SK-N-SH treated with all-trans-retinoic acid at 6 μM for 48 hours (cell line): ENCODE results near the gene MRPS18A.

ENCODE experiments used
- ATAC-seq: fragments of 200-7000 bp; cut with Tn5 transposase; 3 replicates; pipeline ENCODE4 v1.9.1; 2020; ENCODE audit warnings: mild to moderate bottlenecking, moderate library complexity
- ARNTL ChIP-seq: fragments of 450-650 bp; formaldehyde crosslinking; IDR thresholded peaks from 2 replicates; pipeline ENCODE4 v1.5.0; 2020; ENCODE audit warnings: low read depth, mild to moderate bottlenecking, moderate library complexity, borderline replicate concordance
- BACH2 ChIP-seq: fragments of 250-450 bp; sonication (Bioruptor Pico); IDR thresholded peaks from 2 replicates; pipeline ENCODE4 v1.9.0; 2021; ENCODE audit warnings: mild to moderate bottlenecking, borderline replicate concordance
- CSDC2 ChIP-seq: fragments of 250-450 bp; sonication (Bioruptor Pico); IDR thresholded peaks from 2 replicates; pipeline ENCODE4 v1.5.0; 2020; ENCODE audit warnings: mild to moderate bottlenecking, moderate library complexity
- ESRRG ChIP-seq: fragments of 250-450 bp; sonication (Bioruptor Pico); IDR thresholded peaks from 2 replicates; pipeline ENCODE4 v1.6.1; 2021; ENCODE audit warnings: mild to moderate bottlenecking
- GLIS3 ChIP-seq: fragments of 250-450 bp; sonication (Bioruptor Pico); IDR thresholded peaks from 2 replicates; pipeline ENCODE4 v1.5.0; 2020; ENCODE audit warnings: mild to moderate bottlenecking, moderate library complexity
- ISL1 ChIP-seq: fragments of 250-450 bp; sonication (Bioruptor Pico); IDR thresholded peaks from 2 replicates; pipeline ENCODE4 v2.1.2; 2022; ENCODE audit warnings: mild to moderate bottlenecking, moderate library complexity
- OSR1 ChIP-seq: fragments of 250-450 bp; sonication (Bioruptor Pico); IDR thresholded peaks from 2 replicates; pipeline ENCODE4 v1.8.0; 2022; ENCODE audit warnings: moderate library complexity, mild to moderate bottlenecking, inconsistent platforms
- POU6F1 ChIP-seq: fragments of 250-450 bp; sonication (Bioruptor Pico); IDR thresholded peaks from 2 replicates; pipeline ENCODE4 v1.8.0; 2021; ENCODE audit warnings: low read depth, mild to moderate bottlenecking, moderate library complexity, borderline replicate concordance
- PPARA ChIP-seq: fragments of 250-450 bp; sonication (Bioruptor Pico); IDR thresholded peaks from 2 replicates; pipeline ENCODE4 v1.5.0; 2020; ENCODE audit warnings: mild to moderate bottlenecking, borderline replicate concordance
- SNAI2 ChIP-seq: fragments of 250-450 bp; sonication (Bioruptor Pico); IDR thresholded peaks from 2 replicates; pipeline ENCODE4 v1.5.0; 2020; ENCODE audit warnings: mild to moderate bottlenecking, moderate library complexity
- TCF4 ChIP-seq: fragments of 250-450 bp; sonication (Bioruptor Pico); IDR thresholded peaks from 2 replicates; pipeline ENCODE4 v1.8.0; 2021; ENCODE audit warnings: mild to moderate bottlenecking, moderate library complexity, borderline replicate concordance
- TOX ChIP-seq: fragments of 250-450 bp; sonication (Bioruptor Pico); IDR thresholded peaks from 2 replicates; pipeline ENCODE4 v1.8.0; 2021; ENCODE audit warnings: mild to moderate bottlenecking, moderate library complexity, borderline replicate concordance
- TSHZ2 ChIP-seq: fragments of 250-450 bp; sonication (Bioruptor Pico); IDR thresholded peaks from 2 replicates; pipeline ENCODE4 v1.5.0; 2020; ENCODE audit warnings: mild to moderate bottlenecking, moderate library complexity
- ZC3H10 ChIP-seq: fragments of 250-450 bp; sonication (Bioruptor Pico); IDR thresholded peaks from 2 replicates; pipeline ENCODE4 v1.5.1; 2021; ENCODE audit warnings: mild to moderate bottlenecking, moderate library complexity
- ZFP3 ChIP-seq: fragments of 250-450 bp; sonication (Bioruptor Pico); IDR thresholded peaks from 2 replicates; pipeline ENCODE4 v1.5.0; 2020; ENCODE audit warnings: mild to moderate bottlenecking, moderate library complexity
- ZNF565 ChIP-seq: fragments of 450-650 bp; formaldehyde crosslinking; conservative IDR thresholded peaks from 2 replicates; pipeline ENCODE4 v1.5.0; 2020; ENCODE audit warnings: low read depth, mild to moderate bottlenecking, moderate library complexity
- ZNF8 ChIP-seq: fragments of 450-650 bp; formaldehyde crosslinking; IDR thresholded peaks from 2 replicates; pipeline ENCODE4 v1.5.0; 2020; ENCODE audit warnings: mild to moderate bottlenecking, moderate library complexity
- TF ChIP-seq, protein P1 (sequence below): fragments of 250-450 bp; sonication (Bioruptor Pico); IDR thresholded peaks from 2 replicates; pipeline ENCODE4 v1.8.0; 2020; ENCODE audit warnings: mild to moderate bottlenecking, moderate library complexity, borderline replicate concordance

MRPS18A gene

DNA sequence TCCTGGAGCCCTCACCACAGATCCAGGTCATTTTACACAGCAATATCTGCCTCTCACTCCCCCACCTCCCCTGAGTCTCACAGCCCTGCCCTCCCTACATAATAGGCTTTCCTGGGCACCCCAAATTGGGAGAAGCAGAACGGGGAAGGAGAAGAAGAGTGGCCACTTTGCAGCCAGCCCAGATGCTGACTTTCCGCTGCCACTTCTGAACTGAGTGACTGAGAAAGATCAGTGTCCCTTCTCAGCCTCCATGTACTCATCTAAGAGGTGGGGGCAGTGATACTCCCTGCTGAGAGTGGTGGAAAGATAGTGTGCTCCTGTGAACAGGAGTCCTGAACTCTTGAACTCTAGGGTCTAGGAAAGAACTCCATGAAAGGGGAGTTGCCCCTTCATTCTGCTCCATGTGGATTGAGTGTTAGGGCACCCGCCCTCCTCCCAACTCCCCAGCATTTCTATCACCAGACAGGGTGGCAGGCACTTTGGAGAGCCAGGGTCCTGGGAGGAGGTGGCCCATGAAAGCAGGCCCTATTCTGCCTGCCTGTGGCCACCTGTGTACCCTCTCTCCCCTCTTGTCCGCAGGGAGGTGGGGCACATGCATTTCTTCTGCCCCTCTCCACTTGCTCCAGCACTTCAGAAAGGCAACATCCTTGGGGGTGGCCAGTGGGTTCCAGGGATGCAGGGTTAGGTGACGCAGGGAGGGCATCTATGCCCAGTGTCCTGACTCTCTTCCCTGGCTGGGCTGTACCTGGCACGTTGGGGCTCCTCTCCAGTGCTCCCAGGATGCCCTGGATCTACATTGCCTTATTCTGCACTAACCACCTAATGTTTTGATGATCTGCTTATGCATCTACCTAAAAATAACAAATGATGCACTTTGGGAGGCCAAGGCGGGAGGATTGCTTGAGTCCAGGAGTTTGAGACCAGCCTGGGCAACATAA lies 38.3 kb upstream of the MRPS18A start:
- TF ChIP-seq OSR1 (CRISPR knock-in tag), result no peak
- TF ChIP-seq, protein P1, sequence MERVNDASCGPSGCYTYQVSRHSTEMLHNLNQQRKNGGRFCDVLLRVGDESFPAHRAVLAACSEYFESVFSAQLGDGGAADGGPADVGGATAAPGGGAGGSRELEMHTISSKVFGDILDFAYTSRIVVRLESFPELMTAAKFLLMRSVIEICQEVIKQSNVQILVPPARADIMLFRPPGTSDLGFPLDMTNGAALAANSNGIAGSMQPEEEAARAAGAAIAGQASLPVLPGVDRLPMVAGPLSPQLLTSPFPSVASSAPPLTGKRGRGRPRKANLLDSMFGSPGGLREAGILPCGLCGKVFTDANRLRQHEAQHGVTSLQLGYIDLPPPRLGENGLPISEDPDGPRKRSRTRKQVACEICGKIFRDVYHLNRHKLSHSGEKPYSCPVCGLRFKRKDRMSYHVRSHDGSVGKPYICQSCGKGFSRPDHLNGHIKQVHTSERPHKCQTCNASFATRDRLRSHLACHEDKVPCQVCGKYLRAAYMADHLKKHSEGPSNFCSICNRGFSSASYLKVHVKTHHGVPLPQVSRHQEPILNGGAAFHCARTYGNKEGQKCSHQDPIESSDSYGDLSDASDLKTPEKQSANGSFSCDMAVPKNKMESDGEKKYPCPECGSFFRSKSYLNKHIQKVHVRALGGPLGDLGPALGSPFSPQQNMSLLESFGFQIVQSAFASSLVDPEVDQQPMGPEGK (CRISPR knock-in tag), result no peak
- no peak for TF ChIP-seq ARNTL
- no peak for TF ChIP-seq TOX (CRISPR knock-in tag)
- no peak for TF ChIP-seq ZC3H10 (CRISPR knock-in tag)
- TF ChIP-seq CSDC2 (CRISPR knock-in tag), result no peak
- no peak for TF ChIP-seq ESRRG (CRISPR knock-in tag)
- TF ChIP-seq ISL1 (CRISPR knock-in tag), result no peak
- TF ChIP-seq TSHZ2 (CRISPR knock-in tag), result no peak
- TF ChIP-seq SNAI2 (CRISPR knock-in tag), result no peak
- no peak for TF ChIP-seq PPARA
- TF ChIP-seq ZFP3, result no peak
- no peak for TF ChIP-seq POU6F1
- ATAC-seq, result no peak

DNA sequence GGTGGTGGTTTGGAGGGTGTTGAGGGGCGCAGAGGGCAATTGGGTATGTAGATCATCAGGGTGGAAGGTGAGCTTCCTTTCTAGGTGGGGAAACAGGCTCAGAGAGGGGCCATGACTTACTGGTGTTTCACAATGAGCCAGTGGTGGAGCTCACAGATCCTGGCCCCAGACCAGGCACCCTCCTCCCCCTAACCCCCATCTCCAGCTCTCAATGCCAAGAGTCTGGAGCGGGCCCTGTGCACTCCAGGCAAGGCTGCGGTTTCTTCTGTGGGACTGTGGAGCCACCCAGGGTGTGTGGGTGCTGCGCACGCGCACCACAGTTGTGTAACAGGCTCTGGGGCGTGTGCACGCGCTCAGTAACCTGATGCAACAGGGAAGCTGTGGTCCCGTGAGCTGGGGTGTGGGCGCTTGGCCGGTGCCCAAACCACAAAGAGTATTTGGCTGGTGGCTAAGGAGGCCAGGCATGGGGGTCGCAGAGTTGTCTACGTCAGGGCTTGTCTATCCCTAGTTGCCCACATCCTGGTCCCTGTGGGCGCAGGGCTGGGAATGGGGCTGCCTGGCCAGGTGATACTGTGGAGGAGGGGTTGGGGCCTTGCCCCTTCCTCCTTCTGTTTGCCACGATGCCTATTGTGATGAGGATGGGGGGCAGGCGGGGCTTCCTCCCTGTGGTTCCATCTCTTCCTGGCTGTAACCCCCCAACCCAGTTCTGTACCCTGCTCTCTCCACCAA lies 37.5 kb upstream of the MRPS18A start:
- TF ChIP-seq BACH2 (CRISPR knock-in tag), result no peak
- no peak for TF ChIP-seq ARNTL
- no peak for TF ChIP-seq ZC3H10 (CRISPR knock-in tag)
- TF ChIP-seq OSR1 (CRISPR knock-in tag), result no peak
- TF ChIP-seq ZNF8 (CRISPR knock-in tag), result no peak
- TF ChIP-seq ZFP3, result no peak
- no peak for TF ChIP-seq ESRRG (CRISPR knock-in tag)
- TF ChIP-seq ZNF565 (CRISPR knock-in tag), result no peak
- TF ChIP-seq TSHZ2 (CRISPR knock-in tag), result no peak
- TF ChIP-seq, protein P1 (CRISPR knock-in tag), result no peak
- TF ChIP-seq CSDC2 (CRISPR knock-in tag), result no peak
- no peak for TF ChIP-seq TCF4 (CRISPR knock-in tag)
- TF ChIP-seq POU6F1, result no peak
- no peak for TF ChIP-seq SNAI2 (CRISPR knock-in tag)
- no peak for TF ChIP-seq GLIS3 (CRISPR knock-in tag)
- TF ChIP-seq PPARA, result no peak
- no peak for TF ChIP-seq TOX (CRISPR knock-in tag)
- TF ChIP-seq, all 23 proteins: peak for 0
- ATAC-seq, result peak; percentile 31
